GM19043 (cell line): Measurements from ENCODE around the gene ABCB6.

ENCODE experiments used
- ATAC-seq: cut with Tn5 transposase; IDR thresholded peaks from one replicate; pipeline ENCODE4 v1.9.1; 2021; ENCODE audit warnings: low read depth; ENCODE audit not compliant: unreplicated experiment

ABCB6 gene

GRCh38 chr2:219199470-219200211 is 19.1 kb downstream of the ABCB6 start:
- ATAC-seq: no peak

GRCh38 chr2:219198974-219199373 is 19.8 kb downstream of the ABCB6 start:
- no peak for ATAC-seq

GRCh38 chr2:219197388-219197787 is 21.4 kb downstream of the ABCB6 start:
- no peak for ATAC-seq

DNA sequence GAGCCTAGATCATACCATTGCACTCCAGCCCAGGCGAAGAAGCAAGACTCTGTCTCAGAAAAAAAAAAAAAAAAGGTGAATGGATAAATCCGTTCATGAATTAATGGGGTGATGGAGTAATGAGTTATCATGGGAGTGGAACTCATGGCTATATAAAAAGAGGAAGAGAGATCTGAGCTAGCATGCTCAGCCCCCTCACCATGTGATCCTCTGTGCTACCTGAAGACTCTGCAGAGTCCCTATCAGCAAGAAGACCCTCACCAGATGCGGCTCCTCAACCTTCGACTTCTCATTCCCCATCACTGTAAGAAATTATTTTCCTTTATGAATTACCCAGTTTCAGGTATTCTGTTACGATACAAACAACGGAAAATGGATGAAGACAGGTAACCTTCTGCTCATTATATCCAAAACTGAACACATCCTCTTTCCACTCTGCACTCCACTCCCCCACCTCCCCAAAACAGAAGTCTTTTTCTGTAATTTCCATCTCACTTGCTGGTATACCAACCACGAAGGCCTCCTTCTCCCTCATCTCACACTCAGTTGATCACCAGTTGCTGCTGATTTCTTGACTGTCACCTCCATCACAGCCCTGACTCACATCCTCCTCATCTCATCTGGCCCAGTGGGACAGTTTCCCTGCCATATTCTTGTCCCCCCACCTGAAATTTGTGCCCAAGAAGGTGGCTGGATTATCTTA is 31.9 kb downstream of the ABCB6 start:
- no peak for ATAC-seq

DNA sequence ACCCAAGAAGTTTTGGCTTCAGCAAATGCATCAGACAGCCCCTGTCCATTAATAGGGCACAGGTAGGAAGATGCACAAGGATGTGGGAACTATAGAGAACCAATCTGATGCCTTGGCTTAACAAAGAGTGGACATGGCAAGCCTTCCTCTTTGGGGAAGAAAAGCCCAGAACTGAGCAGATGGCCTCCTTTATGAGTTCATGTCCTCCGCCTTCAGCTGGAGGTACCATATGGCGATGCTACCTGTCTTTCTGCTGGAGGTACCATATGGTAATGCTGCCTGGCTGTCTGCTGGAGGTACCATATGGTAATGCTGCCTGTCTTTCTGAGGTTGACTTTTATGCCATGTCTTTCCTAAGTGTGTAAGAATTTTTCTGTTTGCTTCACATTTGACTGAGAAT is 34.6 kb downstream of the ABCB6 start:
- ATAC-seq: no peak

- ATAC-seq: no peak
Observed at GRCh38 chr2:219183151-219183772, 35.5 kb downstream of the ABCB6 start.

- no peak for ATAC-seq
Observed at GRCh38 chr2:219182331-219183150, 36.2 kb downstream of the ABCB6 start.

DNA sequence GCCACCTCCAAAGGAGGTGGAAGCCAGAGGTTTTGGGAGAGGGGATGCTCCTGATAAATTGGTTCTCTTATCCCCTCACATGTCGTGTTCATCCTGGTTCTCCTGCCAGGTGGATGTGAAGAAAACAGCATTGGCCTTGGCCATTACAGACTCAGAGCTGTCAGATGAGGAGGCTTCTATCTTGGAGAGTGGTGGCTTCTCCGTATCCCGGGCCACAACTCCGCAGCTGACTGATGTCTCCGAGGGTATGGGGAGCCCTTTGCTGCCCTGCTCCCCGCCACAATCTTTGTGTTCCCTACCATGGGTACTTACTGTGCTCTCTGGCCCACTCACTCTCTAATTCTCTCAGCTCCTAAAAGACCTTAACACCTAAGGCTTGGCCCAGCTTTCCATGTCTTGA is 37.2 kb downstream of the ABCB6 start:
- no peak for ATAC-seq

DNA sequence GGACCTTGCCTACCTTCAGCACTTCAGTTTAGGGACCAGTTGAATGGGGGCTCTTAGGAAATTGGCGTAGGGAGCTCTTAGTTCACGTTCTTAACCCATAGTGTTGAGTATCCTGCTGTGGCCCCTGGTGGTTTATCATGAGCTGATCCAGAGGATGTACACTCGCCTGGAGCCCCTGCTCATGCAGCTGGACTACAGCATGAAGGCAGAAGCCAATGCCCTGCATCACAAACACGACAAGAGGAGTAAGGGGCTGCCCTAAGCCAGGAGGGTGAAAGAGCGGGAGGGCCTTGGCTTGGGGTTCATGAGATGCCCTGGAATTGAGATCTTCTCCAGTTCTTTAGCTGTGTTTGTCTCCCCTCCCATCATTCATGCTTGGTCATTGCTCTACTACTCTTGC is 37.8 kb downstream of the ABCB6 start:
- ATAC-seq: no peak

GRCh38 chr2:219179601-219180465 is 38.9 kb downstream of the ABCB6 start:
- no peak for ATAC-seq

- ATAC-seq: peak; percentile 3
Observed at GRCh38 chr2:219178377-219179175, 40.2 kb downstream of the ABCB6 start.

- ATAC-seq: peak; percentile 33
Observed at GRCh38 chr2:219177552-219178376, 41.0 kb downstream of the ABCB6 start, which contains the start of gene RETREG2. Gene RETREG2, plus strand, starts transcription at chr2:219178275. Its CDS starts 78 bp downstream, at chr2:219178353.

GRCh38 chr2:219176818-219177551 is 41.8 kb downstream of the ABCB6 start, which contains the start of gene CNPPD1:
Gene CNPPD1, minus strand, starts transcription at chr2:219176925. Its CDS starts 97 bp downstream, at chr2:219176828.
- ATAC-seq: peak; percentile 68

- peak; percentile 24 for ATAC-seq
Observed at GRCh38 chr2:219175928-219176817, 42.6 kb downstream of the ABCB6 start.

GRCh38 chr2:219175486-219175885 is 43.3 kb downstream of the ABCB6 start:
- ATAC-seq: no peak

DNA sequence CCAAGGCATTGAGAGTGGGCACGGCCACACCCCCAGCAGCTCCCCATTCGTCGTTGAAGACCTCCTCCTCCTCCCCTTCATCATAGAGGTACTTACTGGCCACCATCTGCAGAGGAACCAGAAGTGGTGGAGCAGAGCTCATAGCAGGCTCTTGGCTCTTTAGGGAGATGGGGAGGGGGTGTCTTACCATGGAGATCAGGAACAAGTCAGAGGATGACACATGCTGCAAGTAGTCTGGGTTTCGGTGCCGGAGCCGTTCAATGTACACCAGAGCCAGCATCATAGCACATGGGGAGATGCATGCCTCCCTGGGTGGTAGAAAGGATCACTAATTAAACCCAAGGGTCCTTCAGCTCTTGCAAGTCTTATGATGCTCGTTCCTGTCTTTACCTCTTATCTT is 44.0 kb downstream of the ABCB6 start:
- no peak for ATAC-seq
